Measurements from ENCODE around the gene CUX1. TPM values are rescaled to one million over a fixed set of nuclear protein-coding genes. Genes with fewer than 3 reads are reported as not detected.
"Not testable (repeated sequence)": the region's sequence is repeated elsewhere in the genome, so short reads cannot be mapped to it uniquely, and the experiment has no call there.

Gene CUX1
- polyA plus RNA-seq, 4 donors = 29.2 to 77.5 (median 32.3) TPM

DNA sequence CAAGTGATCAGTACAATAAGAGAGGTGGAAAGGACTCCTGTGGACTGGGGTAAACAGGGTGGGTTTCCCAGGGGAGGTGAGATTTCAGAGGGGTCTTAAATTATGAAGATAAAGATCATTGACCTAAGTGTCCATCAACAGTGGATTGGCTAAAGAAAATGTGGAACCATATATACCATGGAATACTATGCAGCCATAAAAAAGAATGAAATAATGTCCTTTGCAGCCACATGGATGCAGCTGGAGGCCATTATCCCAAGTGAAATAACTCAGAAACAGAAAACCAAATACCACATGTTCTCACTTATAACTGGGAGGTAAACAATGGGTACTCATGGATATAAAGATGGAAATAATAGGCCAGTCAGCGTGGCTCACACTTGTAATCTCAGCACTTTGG, 28.9 kb upstream of the CUX1 start:
- 64 to 89% (median 67%) methylated on average over 1 of the region's 1 CpG for WGBS, 3 donors
- no peak for FAIRE-seq

DNA sequence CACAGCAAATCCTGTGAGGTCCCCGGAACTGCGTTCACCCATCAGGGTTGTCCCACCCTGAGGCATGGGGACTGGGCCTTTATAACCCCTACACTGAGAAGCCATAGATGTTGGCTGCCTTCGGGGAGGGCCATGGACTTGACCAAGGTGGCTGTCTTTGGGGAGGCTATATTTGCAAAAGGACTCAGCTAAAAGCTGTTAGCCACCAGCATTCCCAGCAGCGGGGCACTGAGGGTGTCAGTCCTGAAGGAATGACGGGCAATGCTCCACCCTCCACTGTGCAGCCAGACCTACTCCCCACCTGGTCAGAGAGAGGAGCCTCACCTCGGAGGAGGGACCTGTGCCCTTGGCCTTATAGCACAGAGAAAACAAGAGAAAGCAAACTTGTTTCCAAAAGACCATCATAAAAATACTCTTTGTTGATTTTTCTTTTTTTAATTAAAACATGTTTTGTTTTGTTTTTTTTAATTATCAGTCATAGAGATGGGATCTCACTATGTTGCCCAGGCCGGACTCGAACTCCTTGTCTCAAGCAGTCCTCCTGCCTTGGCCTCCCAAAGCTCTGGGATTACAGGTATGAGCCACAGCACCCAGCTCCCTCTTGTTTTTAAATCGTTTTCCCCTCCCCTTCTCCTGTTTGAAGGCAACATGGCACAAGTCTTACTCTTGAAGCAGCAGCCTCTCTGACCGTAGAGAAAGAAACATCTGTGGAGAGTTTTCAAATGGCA, 26.7 kb upstream of the CUX1 start:
- no peaks in the 10 kb centered on the region for H3K27me3 ChIP-seq (ENCODE audit: control insufficient read depth in 3 of 3, insufficient read depth in 3 of 3, low read length in 3 of 3)
- H3K4me1 ChIP-seq (ENCODE audit: control insufficient read depth in 3 of 3, insufficient read depth in 2 of 3, low read depth in 1 of 3, low read length in 2 of 3) = no peaks in the 10 kb centered on the region
- FAIRE-seq (no peak), DNase-seq (no peak)
- peaks cover 0 to 7% of the 10 kb centered on the region in 2 donors for H3K9me3 ChIP-seq (ENCODE audit: control insufficient read depth in 2 of 2, insufficient read depth in 1 of 2, low read depth in 1 of 2, low read length in 1 of 2)
- H3K4me3 ChIP-seq (ENCODE audit: low read depth in 1 of 3, low read length in 3 of 3) = no peak overlapping the region
- WGBS, 3 donors = 84 to 87% (median 85%) methylated on average over 10 of the region's 10 CpGs
- H3K27ac ChIP-seq (ENCODE audit: low read depth in 1 of 3, low read length in 2 of 3) = no peak overlapping the region
- no peaks in the 10 kb centered on the region for H3K36me3 ChIP-seq (ENCODE audit: control insufficient read depth in 3 of 3, insufficient read depth in 2 of 3, low read depth in 1 of 3, low read length in 3 of 3)

More for the DNA sequence above, 28.9 kb upstream of the CUX1 start:
- H3K4me1 ChIP-seq (ENCODE audit: control insufficient read depth in 3 of 3, insufficient read depth in 2 of 3, low read depth in 1 of 3, low read length in 2 of 3) = peaks cover 0 to 2% (median 2%) of the 10 kb centered on the region in 3 donors
- peaks cover 0 to 7% of the 10 kb centered on the region in 2 donors for H3K9me3 ChIP-seq (ENCODE audit: control insufficient read depth in 2 of 2, insufficient read depth in 1 of 2, low read depth in 1 of 2, low read length in 1 of 2)
- no peak for DNase-seq
- H3K27ac ChIP-seq (ENCODE audit: low read depth in 1 of 3, low read length in 2 of 3) = no peak overlapping the region
- H3K27me3 ChIP-seq (ENCODE audit: control insufficient read depth in 3 of 3, insufficient read depth in 3 of 3, low read length in 3 of 3) = no peaks in the 10 kb centered on the region
- no peak overlapping the region for H3K4me3 ChIP-seq (ENCODE audit: low read depth in 1 of 3, low read length in 3 of 3)
- H3K36me3 ChIP-seq (ENCODE audit: control insufficient read depth in 3 of 3, insufficient read depth in 2 of 3, low read depth in 1 of 3, low read length in 3 of 3) = no peaks in the 10 kb centered on the region

DNA sequence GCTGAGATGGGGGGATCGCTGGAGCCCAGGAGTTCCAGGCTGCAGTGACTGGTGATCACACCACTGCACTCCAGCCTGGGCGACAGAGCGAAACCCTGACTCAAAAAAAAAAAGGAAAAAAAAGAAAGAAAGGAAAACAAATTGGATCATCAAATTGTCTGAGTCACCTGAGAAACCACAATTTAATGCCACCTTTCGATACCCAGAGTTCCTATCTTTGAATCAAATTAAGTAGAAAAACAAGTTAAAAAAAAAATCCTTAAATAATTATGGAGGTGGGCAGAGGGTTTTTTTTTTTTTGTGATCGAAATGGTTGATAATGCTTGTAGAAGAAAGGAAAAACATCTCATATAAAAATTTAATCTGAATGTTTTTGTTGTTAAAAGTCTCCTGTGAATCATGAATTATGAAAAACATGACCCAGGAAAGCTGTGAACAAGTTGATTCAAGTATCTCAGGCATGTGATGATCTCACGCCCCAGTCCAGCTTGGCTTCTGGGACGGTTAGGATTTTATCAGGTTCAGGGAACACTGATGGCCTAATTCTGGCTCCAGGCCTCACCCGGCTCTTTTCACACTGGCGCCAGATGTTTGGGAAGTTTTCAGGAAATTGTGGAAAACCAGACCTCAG, 25.3 kb upstream of the CUX1 start:
- H3K27ac ChIP-seq (ENCODE audit: low read depth in 1 of 3, low read length in 2 of 3) = no peak overlapping the region
- peaks cover 0 to 7% of the 10 kb centered on the region in 2 donors for H3K9me3 ChIP-seq (ENCODE audit: control insufficient read depth in 2 of 2, insufficient read depth in 1 of 2, low read depth in 1 of 2, low read length in 1 of 2)
- H3K4me3 ChIP-seq (ENCODE audit: low read depth in 1 of 3, low read length in 3 of 3) = no peak overlapping the region
- WGBS, 3 donors = 72 to 77% (median 75%) methylated on average over 9 of the region's 9 CpGs
- H3K27me3 ChIP-seq (ENCODE audit: control insufficient read depth in 3 of 3, insufficient read depth in 3 of 3, low read length in 3 of 3) = no peaks in the 10 kb centered on the region
- DNase-seq (no peak), FAIRE-seq (no peak)
- H3K36me3 ChIP-seq (ENCODE audit: control insufficient read depth in 3 of 3, insufficient read depth in 2 of 3, low read depth in 1 of 3, low read length in 3 of 3) = no peaks in the 10 kb centered on the region
- no peaks in the 10 kb centered on the region for H3K4me1 ChIP-seq (ENCODE audit: control insufficient read depth in 3 of 3, insufficient read depth in 2 of 3, low read depth in 1 of 3, low read length in 2 of 3)

DNA sequence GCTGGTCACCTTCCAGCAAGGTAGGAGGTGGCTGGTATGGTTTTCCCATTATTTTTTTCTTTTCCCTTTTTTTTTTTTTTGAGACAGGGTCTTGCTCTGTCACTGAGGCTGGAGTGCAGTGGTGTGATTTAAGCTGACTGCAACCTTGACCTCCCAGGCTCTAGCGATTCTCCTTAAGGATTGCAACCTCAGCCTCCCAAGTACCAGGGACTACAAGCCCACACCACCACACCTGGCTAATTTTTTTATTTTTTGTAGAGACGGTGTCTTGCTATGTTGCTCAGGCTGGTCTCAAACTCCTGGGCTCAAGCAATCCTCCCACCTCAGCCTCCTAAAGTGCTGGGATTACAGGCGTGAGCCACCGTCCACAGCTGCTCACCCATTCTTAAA, 24.7 kb upstream of the CUX1 start:
- not testable (repeated sequence) for H3K36me3 ChIP-seq (ENCODE audit: control insufficient read depth in 3 of 3, insufficient read depth in 2 of 3, low read depth in 1 of 3, low read length in 3 of 3); H3K27ac ChIP-seq (ENCODE audit: low read depth in 1 of 3, low read length in 2 of 3); H3K27me3 ChIP-seq (ENCODE audit: control insufficient read depth in 3 of 3, insufficient read depth in 3 of 3, low read length in 3 of 3); H3K9me3 ChIP-seq (ENCODE audit: control insufficient read depth in 2 of 2, insufficient read depth in 1 of 2, low read depth in 1 of 2, low read length in 1 of 2); FAIRE-seq; DNase-seq; H3K4me3 ChIP-seq (ENCODE audit: low read depth in 1 of 3, low read length in 3 of 3); H3K4me1 ChIP-seq (ENCODE audit: control insufficient read depth in 3 of 3, insufficient read depth in 2 of 3, low read depth in 1 of 3, low read length in 2 of 3)
- WGBS, 3 donors = 84 to 89% (median 84%) methylated on average over 4 of the region's 4 CpGs

DNA sequence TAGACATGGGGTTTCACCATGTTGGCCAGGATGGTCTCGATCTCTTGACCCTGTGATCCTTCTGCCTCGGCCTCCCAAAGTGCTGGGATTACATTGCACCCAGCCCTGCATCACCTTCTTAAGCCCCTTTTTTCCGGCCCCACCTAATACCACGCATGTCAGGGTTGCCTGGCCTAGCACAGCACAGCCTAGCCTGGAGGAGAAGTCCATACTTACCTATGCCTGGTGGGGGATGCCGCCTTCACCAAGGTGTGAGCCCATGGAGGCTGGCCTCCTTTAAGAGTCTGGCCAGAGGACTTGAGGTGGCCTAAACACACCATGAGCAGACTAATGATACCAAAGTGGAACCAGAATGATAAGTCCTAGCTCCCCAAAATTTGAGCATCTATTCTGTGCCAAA, 22.0 kb upstream of the CUX1 start:
- no peaks in the 10 kb centered on the region for H3K4me1 ChIP-seq (ENCODE audit: control insufficient read depth in 3 of 3, insufficient read depth in 2 of 3, low read depth in 1 of 3, low read length in 2 of 3)
- H3K27me3 ChIP-seq (ENCODE audit: control insufficient read depth in 3 of 3, insufficient read depth in 3 of 3, low read length in 3 of 3) = no peaks in the 10 kb centered on the region
- no peak overlapping the region for H3K4me3 ChIP-seq (ENCODE audit: low read depth in 1 of 3, low read length in 3 of 3)
- WGBS, 3 donors = 95 to 98% (median 97%) methylated on average over 5 of the region's 5 CpGs
- DNase-seq = no peak
- FAIRE-seq = no peak
- no peak overlapping the region for H3K27ac ChIP-seq (ENCODE audit: low read depth in 1 of 3, low read length in 2 of 3)
- no peaks in the 10 kb centered on the region for H3K36me3 ChIP-seq (ENCODE audit: control insufficient read depth in 3 of 3, insufficient read depth in 2 of 3, low read depth in 1 of 3, low read length in 3 of 3)
- no peaks in the 10 kb centered on the region for H3K9me3 ChIP-seq (ENCODE audit: control insufficient read depth in 2 of 2, insufficient read depth in 1 of 2, low read depth in 1 of 2, low read length in 1 of 2)

DNA sequence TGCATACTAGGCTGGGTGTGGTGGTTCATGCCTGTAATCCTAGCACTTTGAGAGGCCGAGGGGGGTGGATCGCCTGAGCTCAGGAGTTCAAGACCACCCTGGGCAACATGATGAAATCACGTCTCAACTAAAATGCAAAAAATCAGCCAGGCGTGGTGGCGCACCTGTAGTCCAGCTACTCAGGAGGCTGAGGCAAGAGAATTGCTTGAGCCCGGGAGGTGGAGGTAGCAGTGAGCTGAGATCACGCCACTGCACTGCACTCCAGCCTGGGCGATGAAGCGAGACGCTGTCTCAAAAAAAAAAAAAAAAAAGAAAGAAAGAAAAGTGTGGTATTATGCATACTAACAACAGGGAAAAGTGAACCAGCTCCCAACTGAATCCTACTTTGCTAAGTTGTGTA, 19.3 kb upstream of the CUX1 start:
- 81 to 91% (median 86%) methylated on average over 10 of the region's 10 CpGs for WGBS, 3 donors
- not testable (repeated sequence) for H3K27me3 ChIP-seq (ENCODE audit: control insufficient read depth in 3 of 3, insufficient read depth in 3 of 3, low read length in 3 of 3); H3K36me3 ChIP-seq (ENCODE audit: control insufficient read depth in 3 of 3, insufficient read depth in 2 of 3, low read depth in 1 of 3, low read length in 3 of 3); H3K4me1 ChIP-seq (ENCODE audit: control insufficient read depth in 3 of 3, insufficient read depth in 2 of 3, low read depth in 1 of 3, low read length in 2 of 3); H3K9me3 ChIP-seq (ENCODE audit: control insufficient read depth in 2 of 2, insufficient read depth in 1 of 2, low read depth in 1 of 2, low read length in 1 of 2); H3K27ac ChIP-seq (ENCODE audit: low read depth in 1 of 3, low read length in 2 of 3); FAIRE-seq; H3K4me3 ChIP-seq (ENCODE audit: low read depth in 1 of 3, low read length in 3 of 3); DNase-seq

DNA sequence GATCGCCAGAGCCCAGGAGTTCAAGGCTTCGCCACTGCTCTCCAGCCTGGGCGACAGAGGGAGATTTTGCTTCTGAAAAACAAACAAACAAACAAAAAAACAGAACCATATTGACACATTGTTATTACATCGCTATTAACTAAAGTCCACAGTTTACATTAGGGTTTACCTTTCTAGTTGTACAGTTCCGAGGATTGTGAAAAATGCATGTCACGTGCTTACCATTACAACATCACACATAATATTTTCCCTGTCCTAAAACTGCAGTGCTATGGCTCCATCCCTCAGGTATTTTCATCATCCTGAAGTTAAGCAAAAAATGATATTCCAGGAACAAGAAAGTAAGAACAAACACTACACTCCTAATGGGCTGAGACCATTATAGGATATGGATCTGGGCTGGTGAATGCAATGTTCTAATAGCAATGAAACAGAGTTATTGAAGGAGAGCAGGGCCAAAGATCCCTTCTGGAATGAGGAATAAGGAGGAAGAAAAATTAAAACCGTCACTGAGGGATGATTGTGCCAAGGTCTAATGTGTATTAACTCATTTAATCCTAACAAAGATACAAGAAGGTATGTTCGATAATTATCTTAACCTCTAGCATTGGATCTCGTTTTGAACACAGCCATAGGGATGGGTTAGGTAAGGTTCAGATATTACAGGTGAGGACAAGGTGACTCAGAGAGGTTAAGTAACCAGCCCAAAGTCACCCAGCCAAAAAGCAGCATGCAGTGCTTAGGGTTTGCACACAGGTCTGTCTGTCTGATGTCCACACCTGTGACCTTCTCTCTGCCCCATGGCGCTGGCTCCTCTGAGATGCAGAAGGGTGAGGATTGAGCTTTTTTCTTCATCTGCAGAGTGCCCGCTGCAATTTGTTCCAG, 14.0 kb upstream of the CUX1 start:
- peaks cover 0 to 11% (median 4%) of the 10 kb centered on the region in 3 donors for H3K4me1 ChIP-seq (ENCODE audit: control insufficient read depth in 3 of 3, insufficient read depth in 2 of 3, low read depth in 1 of 3, low read length in 2 of 3)
- DNase-seq (peak; percentile 20 to 75), FAIRE-seq (no peak)
- no peaks in the 10 kb centered on the region for H3K9me3 ChIP-seq (ENCODE audit: control insufficient read depth in 2 of 2, insufficient read depth in 1 of 2, low read depth in 1 of 2, low read length in 1 of 2)
- 32 to 56% (median 33%) methylated on average over 11 of the region's 11 CpGs for WGBS, 3 donors
- no peaks in the 10 kb centered on the region for H3K36me3 ChIP-seq (ENCODE audit: control insufficient read depth in 3 of 3, insufficient read depth in 2 of 3, low read depth in 1 of 3, low read length in 3 of 3)
- H3K27me3 ChIP-seq (ENCODE audit: control insufficient read depth in 3 of 3, insufficient read depth in 3 of 3, low read length in 3 of 3) = peaks cover 0 to 22% (median 3%) of the 10 kb centered on the region in 3 donors
- no peak overlapping the region for H3K27ac ChIP-seq (ENCODE audit: low read depth in 1 of 3, low read length in 2 of 3)
- no peak overlapping the region for H3K4me3 ChIP-seq (ENCODE audit: low read depth in 1 of 3, low read length in 3 of 3)

Measured in small intestine (tissue), 7 donors.